ENCODE data around the gene SLC22A7. TPM values are rescaled to one million over a fixed set of nuclear protein-coding genes. Genes with fewer than 3 reads are reported as not detected.
"Not testable (repeated sequence)": the region's sequence is repeated elsewhere in the genome, so short reads cannot be mapped to it uniquely, and the experiment has no call there.

Gene SLC22A7
- total and polyA plus RNA-seq, 4 donors = 143 to 495 (median 228) TPM

- TF ChIP-seq, protein P1, sequence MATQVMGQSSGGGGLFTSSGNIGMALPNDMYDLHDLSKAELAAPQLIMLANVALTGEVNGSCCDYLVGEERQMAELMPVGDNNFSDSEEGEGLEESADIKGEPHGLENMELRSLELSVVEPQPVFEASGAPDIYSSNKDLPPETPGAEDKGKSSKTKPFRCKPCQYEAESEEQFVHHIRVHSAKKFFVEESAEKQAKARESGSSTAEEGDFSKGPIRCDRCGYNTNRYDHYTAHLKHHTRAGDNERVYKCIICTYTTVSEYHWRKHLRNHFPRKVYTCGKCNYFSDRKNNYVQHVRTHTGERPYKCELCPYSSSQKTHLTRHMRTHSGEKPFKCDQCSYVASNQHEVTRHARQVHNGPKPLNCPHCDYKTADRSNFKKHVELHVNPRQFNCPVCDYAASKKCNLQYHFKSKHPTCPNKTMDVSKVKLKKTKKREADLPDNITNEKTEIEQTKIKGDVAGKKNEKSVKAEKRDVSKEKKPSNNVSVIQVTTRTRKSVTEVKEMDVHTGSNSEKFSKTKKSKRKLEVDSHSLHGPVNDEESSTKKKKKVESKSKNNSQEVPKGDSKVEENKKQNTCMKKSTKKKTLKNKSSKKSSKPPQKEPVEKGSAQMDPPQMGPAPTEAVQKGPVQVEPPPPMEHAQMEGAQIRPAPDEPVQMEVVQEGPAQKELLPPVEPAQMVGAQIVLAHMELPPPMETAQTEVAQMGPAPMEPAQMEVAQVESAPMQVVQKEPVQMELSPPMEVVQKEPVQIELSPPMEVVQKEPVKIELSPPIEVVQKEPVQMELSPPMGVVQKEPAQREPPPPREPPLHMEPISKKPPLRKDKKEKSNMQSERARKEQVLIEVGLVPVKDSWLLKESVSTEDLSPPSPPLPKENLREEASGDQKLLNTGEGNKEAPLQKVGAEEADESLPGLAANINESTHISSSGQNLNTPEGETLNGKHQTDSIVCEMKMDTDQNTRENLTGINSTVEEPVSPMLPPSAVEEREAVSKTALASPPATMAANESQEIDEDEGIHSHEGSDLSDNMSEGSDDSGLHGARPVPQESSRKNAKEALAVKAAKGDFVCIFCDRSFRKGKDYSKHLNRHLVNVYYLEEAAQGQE (IDR thresholded peaks at IDR 0.05) = no peak
- TF ChIP-seq JUND (IDR thresholded peaks at IDR 0.05) (no peak), EGR1 (IDR thresholded peaks at IDR 0.05; ENCODE audit: low read depth in 2 of 2) (no peak), TAF1 (conservative IDR thresholded peaks at IDR 0.05) (no peak), HNF4A (conservative IDR thresholded peaks at IDR 0.05) (no peak)
- TF ChIP-seq, protein P2, sequence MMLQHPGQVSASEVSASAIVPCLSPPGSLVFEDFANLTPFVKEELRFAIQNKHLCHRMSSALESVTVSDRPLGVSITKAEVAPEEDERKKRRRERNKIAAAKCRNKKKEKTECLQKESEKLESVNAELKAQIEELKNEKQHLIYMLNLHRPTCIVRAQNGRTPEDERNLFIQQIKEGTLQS (IDR thresholded peaks at IDR 0.05) = no peak
These were observed 4.1 kb downstream of the SLC22A7 start (continued) for GRCh38 chr6:43302126-43302525.

- not testable (repeated sequence) for H3K4me3 ChIP-seq (ENCODE audit: low read depth in 1 of 3, low read length in 3 of 3); H3K9me3 ChIP-seq (ENCODE audit: control insufficient read depth in 4 of 4, low read length in 3 of 4); H3K27me3 ChIP-seq (ENCODE audit: control insufficient read depth in 4 of 4, insufficient read depth in 4 of 4, low read length in 3 of 4); H3K27ac ChIP-seq (ENCODE audit: low read depth in 1 of 2, low read length in 2 of 2); H3K9ac ChIP-seq (ENCODE audit: low read depth in 1 of 2, low read length in 2 of 2); DNase-seq (ENCODE audit: low spot score)
- Histone ChIP-seq H3K36me3 (ENCODE audit: control insufficient read depth in 4 of 4, insufficient read depth in 3 of 4, low read depth in 1 of 4, low read length in 3 of 4) (peaks cover 5 to 19% (median 10%) of the 10 kb centered on the region in 4 donors), H3K4me1 (ENCODE audit: control insufficient read depth in 4 of 4, insufficient read depth in 4 of 4, low read length in 3 of 4) (peaks cover 11 to 59% (median 38%) of the 10 kb centered on the region in 4 donors)
- WGBS = 78% methylated on average over 11 of the region's 11 CpGs
These were observed 4.9 kb downstream of the SLC22A7 start for GRCh38 chr6:43303006-43303405.

DNA sequence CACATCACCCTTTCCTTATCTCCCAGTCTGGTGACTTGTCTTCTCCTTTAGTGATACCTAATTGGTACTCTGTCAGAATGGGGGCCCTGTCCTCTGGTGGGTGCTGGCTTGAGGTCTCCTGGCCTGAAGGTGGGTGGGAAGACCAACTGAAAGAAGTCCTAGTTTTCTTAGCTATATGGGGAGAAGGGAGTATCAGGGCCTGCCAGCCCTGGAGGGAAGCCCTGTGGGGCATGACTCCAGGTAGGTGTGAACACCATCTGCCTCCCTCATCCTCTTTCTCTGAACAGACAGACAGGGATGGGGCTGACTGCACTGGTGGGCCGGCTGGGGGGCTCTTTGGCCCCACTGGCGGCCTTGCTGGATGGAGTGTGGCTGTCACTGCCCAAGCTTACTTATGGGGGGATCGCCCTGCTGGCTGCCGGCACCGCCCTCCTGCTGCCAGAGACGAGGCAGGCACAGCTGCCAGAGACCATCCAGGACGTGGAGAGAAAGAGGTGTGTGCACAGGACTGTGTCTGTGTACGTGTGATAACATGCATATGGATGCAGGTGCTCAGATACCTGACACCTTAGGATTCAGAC is 5.8 kb downstream of the SLC22A7 start:
- H3K36me3 ChIP-seq (ENCODE audit: control insufficient read depth in 4 of 4, insufficient read depth in 3 of 4, low read depth in 1 of 4, low read length in 3 of 4) = peaks cover 5 to 19% (median 10%) of the 10 kb centered on the region in 4 donors

More for the DNA sequence above, 5.8 kb downstream of the SLC22A7 start:
- DNase-seq (ENCODE audit: low spot score) = no peak
- TF ChIP-seq EGR1 (IDR thresholded peaks at IDR 0.05; ENCODE audit: low read depth in 2 of 2) = no peak
- no peak for TF ChIP-seq CTCF (IDR thresholded peaks at IDR 0.05; ENCODE audit: low read depth, low read length, missing input control)
- TF ChIP-seq, protein P1 (IDR thresholded peaks at IDR 0.05) = no peak
- TF ChIP-seq NR2F2 (IDR thresholded peaks at IDR 0.05) = no peak
- no peak for TF ChIP-seq TAF1 (conservative IDR thresholded peaks at IDR 0.05)
- TF ChIP-seq GABPA (IDR thresholded peaks at IDR 0.05 in 1 of 2, conservative IDR thresholded peaks at IDR 0.05 in 1 of 2) = no peak
- no peak for TF ChIP-seq HNF4G (IDR thresholded peaks at IDR 0.05)
- no peak for TF ChIP-seq MAX (IDR thresholded peaks at IDR 0.05)
- TF ChIP-seq RAD21 (IDR thresholded peaks at IDR 0.05) = no peak
- no peak for TF ChIP-seq RXRA (IDR thresholded peaks at IDR 0.05)
- TF ChIP-seq JUND (IDR thresholded peaks at IDR 0.05) = no peak
- Histone ChIP-seq H3K9ac (ENCODE audit: low read depth in 1 of 2, low read length in 2 of 2) (no peak overlapping the region), H3K9me3 (ENCODE audit: control insufficient read depth in 4 of 4, low read length in 3 of 4) (no peaks in the 10 kb centered on the region), H3K4me3 (ENCODE audit: low read depth in 1 of 3, low read length in 3 of 3) (no peak overlapping the region), H3K27me3 (ENCODE audit: control insufficient read depth in 4 of 4, insufficient read depth in 4 of 4, low read length in 3 of 4) (no peaks in the 10 kb centered on the region), H3K27ac (ENCODE audit: low read depth in 1 of 2, low read length in 2 of 2) (no peak overlapping the region), H3K4me1 (ENCODE audit: control insufficient read depth in 4 of 4, insufficient read depth in 4 of 4, low read length in 3 of 4) (peaks cover 12 to 60% (median 43%) of the 10 kb centered on the region in 4 donors)
- 85% methylated on average over 8 of the region's 8 CpGs for WGBS

Data from liver (tissue), 9 donors.